ENCODE data around the gene TMEM258. TPM values are rescaled to one million over a fixed set of nuclear protein-coding genes. Genes with fewer than 3 reads are reported as not detected.

The TMEM258 gene
- total RNA-seq, 1 experiment from 2014 or later: 201 TPM

GRCh38 chr11:61744181-61744580 is 48.2 kb downstream of the TMEM258 start:
- no peak overlapping the region for H3K23ac ChIP-seq (ENCODE audit: insufficient read length, low read depth, low read length)
- no peak overlapping the region for H2BK120ac ChIP-seq (ENCODE audit: low read depth, low read length, poor library complexity, severe bottlenecking)
- no peak overlapping the region; a peak in 1 of 7 replicates for H3K27ac Mint-ChIP-seq
- H4K5ac ChIP-seq (ENCODE audit: insufficient read length, low read depth, low read length): no peak overlapping the region
- H4K20me1 ChIP-seq (ENCODE audit: control insufficient read depth, insufficient read depth, insufficient read length): no peaks in the 10 kb centered on the region
- H3K4me3 Mint-ChIP-seq: no peak overlapping the region
- H3K9ac ChIP-seq (ENCODE audit: extremely low read depth, insufficient read length, low read length): no peak overlapping the region
- no peak overlapping the region for H2BK15ac ChIP-seq (ENCODE audit: low read depth, low read length)
- H3K18ac ChIP-seq (ENCODE audit: insufficient read length, low read depth, low read length): no peak overlapping the region
- no peak overlapping the region for H2BK20ac ChIP-seq (ENCODE audit: low read depth, low read length, poor library complexity, severe bottlenecking)
- H3K14ac ChIP-seq (ENCODE audit: insufficient read depth, low read length): no peak overlapping the region
- H2AK5ac ChIP-seq (ENCODE audit: insufficient read length, low read length): no peak overlapping the region
- no peak overlapping the region for H4K8ac ChIP-seq (replicated peaks; ENCODE audit: insufficient read length, low read depth, low read length)
- no peak overlapping the region for H3K4ac ChIP-seq (ENCODE audit: low read depth, low read length)
- no peaks in the 10 kb centered on the region; a peak in 2 of 5 replicates for H3K9me3 Mint-ChIP-seq
- peaks cover under 1% of the 10 kb centered on the region; the same call in 1 of the 2 replicates for H3K27me3 Mint-ChIP-seq (ENCODE audit: low read depth)
- H2BK5ac ChIP-seq (ENCODE audit: insufficient read length, low read length): no peak overlapping the region
- no peaks in the 10 kb centered on the region for H3K79me1 ChIP-seq (ENCODE audit: insufficient read depth, low read depth, low read length, poor library complexity, severe bottlenecking)
- no peak overlapping the region for H3K4me2 ChIP-seq (ENCODE audit: insufficient read depth, insufficient read length, low read length)
- no peak overlapping the region for H3K56ac ChIP-seq (ENCODE audit: insufficient read length, low read depth, low read length)
- H2BK12ac ChIP-seq (ENCODE audit: insufficient read length, low read depth, low read length): no peak overlapping the region
- no peak overlapping the region for H2AFZ ChIP-seq (ENCODE audit: low read length)
- H3K27me3 ChIP-seq (ENCODE audit: insufficient read depth, low read length): no peaks in the 10 kb centered on the region
- no peaks in the 10 kb centered on the region for H3K23me2 ChIP-seq (ENCODE audit: insufficient read length, low read depth, low read length, poor library complexity, severe bottlenecking)
- H3K4me1 Mint-ChIP-seq: peaks cover 14 to 26% of the 10 kb centered on the region in 2 experiments
- H3K79me2 ChIP-seq (ENCODE audit: insufficient read depth, low read length): no peaks in the 10 kb centered on the region
- no peak for DNase-seq
- TF ChIP-seq CTCF (conservative IDR thresholded peaks at IDR 0.05): no peak
- H3K9me3 ChIP-seq (ENCODE audit: control insufficient read depth, low read depth, low read length): no peaks in the 10 kb centered on the region
- H4K91ac ChIP-seq (ENCODE audit: insufficient read length, low read depth, low read length): no peak overlapping the region
- peaks cover 8 to 21% (median 8%) of the 10 kb centered on the region in 3 experiments; a peak in 5 of 7 replicates for H3K36me3 Mint-ChIP-seq (ENCODE audit: insufficient read depth in 1 of 3, low read depth in 3 of 3)
- H3K4me1 ChIP-seq (ENCODE audit: insufficient read depth, low read length): no peaks in the 10 kb centered on the region
- no peak overlapping the region for H3K27ac ChIP-seq (ENCODE audit: insufficient read length, low read depth, low read length)
- no peak overlapping the region for H3T11ph ChIP-seq (ENCODE audit: low read length)
- no CpG with 5 or more reads among the region's 20 CpGs for WGBS (ENCODE audit: extremely low coverage, insufficient read length, low lambda C conversion rate)
